ENCODE results near the gene MRPL49.

DNA sequence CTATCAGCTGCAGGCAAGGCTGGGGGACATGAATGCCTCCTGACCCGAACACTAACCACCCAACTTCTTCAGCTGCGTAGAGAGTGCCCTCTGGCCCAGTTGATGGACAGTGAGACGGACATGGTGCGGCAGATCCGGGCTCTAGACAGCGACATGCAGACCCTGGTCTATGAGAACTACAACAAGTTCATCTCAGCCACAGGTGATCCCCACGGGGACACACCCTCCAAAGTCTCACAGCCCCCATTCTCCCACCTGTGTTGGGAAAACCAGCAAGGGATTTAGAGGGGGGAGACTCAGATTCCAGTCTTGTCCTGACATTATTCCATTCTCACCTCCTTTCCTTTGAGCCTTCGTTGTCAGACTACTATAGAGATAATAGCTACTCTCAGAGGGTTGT lies 25.2 kb upstream of the MRPL49 start:
- TF ChIP-seq, protein P1, sequence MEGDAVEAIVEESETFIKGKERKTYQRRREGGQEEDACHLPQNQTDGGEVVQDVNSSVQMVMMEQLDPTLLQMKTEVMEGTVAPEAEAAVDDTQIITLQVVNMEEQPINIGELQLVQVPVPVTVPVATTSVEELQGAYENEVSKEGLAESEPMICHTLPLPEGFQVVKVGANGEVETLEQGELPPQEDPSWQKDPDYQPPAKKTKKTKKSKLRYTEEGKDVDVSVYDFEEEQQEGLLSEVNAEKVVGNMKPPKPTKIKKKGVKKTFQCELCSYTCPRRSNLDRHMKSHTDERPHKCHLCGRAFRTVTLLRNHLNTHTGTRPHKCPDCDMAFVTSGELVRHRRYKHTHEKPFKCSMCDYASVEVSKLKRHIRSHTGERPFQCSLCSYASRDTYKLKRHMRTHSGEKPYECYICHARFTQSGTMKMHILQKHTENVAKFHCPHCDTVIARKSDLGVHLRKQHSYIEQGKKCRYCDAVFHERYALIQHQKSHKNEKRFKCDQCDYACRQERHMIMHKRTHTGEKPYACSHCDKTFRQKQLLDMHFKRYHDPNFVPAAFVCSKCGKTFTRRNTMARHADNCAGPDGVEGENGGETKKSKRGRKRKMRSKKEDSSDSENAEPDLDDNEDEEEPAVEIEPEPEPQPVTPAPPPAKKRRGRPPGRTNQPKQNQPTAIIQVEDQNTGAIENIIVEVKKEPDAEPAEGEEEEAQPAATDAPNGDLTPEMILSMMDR (IDR thresholded peaks at IDR 0.05) = no peak
- TF ChIP-seq POLR2AphosphoS5 (IDR thresholded peaks at IDR 0.05) (no peak), POLR2A (IDR thresholded peaks at IDR 0.05) (no peak)
